Measurements from ENCODE around the gene SREBF1.

The SREBF1 gene

GRCh38 chr17:17859909-17860765 is 23.4 kb upstream of the SREBF1 start:
- DNase-seq (ENCODE audit: low spot score) = peak; percentile 82
- in situ Hi-C loops (cut with MboI; ENCODE audit: low pct_unique_long_range_greater_than_20kb, low sequenced_read_pairs, unreplicated experiment) = loop anchor here (10.0 kb wide), 1 partner anchor 185 kb away; no protein-coding TSS in a partner anchor
- TF ChIP-seq CTCF (IDR thresholded peaks at IDR 0.05; ENCODE audit: extremely low read depth, insufficient read depth, missing control alignments) = peak; percentile 99

DNA sequence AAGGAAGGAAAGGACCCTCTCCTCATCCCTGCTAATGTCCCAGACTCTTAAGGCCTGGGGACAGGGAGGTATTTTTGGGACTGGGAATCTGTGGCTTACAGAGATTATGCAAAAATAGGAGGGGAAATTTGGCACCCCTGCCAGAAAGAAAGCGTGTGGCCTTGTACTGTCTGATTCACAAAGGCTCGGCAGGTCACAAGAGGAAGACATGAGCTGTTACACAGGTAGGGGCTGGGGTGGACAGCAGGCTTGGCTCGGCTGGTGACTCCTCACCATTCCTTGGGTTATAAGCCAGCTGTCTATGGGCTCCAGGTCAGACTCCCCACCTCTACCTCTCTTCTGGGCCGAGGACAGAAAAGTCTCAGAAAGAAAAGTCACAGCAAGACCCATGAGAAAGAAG is 20.7 kb upstream of the SREBF1 start:
- DNase-seq (ENCODE audit: low spot score) = no peak
- no peak for TF ChIP-seq CTCF (IDR thresholded peaks at IDR 0.05; ENCODE audit: extremely low read depth, insufficient read depth, missing control alignments)
- in situ Hi-C loops (cut with MboI; ENCODE audit: low pct_unique_long_range_greater_than_20kb, low sequenced_read_pairs, unreplicated experiment) = no loop called here

DNA sequence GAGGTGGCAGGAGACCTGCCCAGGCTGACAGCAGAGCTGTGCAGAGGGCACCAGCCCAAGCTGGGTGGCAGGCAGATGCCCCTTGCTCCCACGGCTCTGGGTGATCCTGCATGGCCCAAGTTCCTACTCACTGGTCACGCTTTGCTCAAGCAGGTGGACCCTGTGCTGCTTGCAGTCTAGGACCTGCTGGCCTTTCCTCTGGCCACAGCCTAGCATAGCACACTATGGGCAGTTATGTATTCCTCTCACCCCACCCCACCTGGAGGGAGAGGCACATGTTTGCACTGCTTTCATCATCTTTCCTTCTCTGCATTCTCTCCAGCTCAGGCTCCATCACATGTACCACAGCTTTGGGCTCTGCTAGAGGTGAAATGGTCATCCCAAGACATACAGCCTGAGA is 19.6 kb upstream of the SREBF1 start:
- no peak for TF ChIP-seq CTCF (IDR thresholded peaks at IDR 0.05; ENCODE audit: extremely low read depth, insufficient read depth, missing control alignments)
- in situ Hi-C loops (cut with MboI; ENCODE audit: low pct_unique_long_range_greater_than_20kb, low sequenced_read_pairs, unreplicated experiment) = no loop called here

GRCh38 chr17:17855976-17856375 is 19.2 kb upstream of the SREBF1 start:
- no peak for DNase-seq (ENCODE audit: low spot score)
- in situ Hi-C loops (cut with MboI; ENCODE audit: low pct_unique_long_range_greater_than_20kb, low sequenced_read_pairs, unreplicated experiment) = no loop called here
- TF ChIP-seq CTCF (IDR thresholded peaks at IDR 0.05; ENCODE audit: extremely low read depth, insufficient read depth, missing control alignments) = no peak

More for the DNA sequence above, 19.6 kb upstream of the SREBF1 start:
- DNase-seq (ENCODE audit: low spot score) = no peak

- no peak for DNase-seq (ENCODE audit: low spot score)
- in situ Hi-C loops (cut with MboI; ENCODE audit: low pct_unique_long_range_greater_than_20kb, low sequenced_read_pairs, unreplicated experiment) = no loop called here
- no peak for TF ChIP-seq CTCF (IDR thresholded peaks at IDR 0.05; ENCODE audit: extremely low read depth, insufficient read depth, missing control alignments)
Observed at GRCh38 chr17:17853811-17854447, 17.1 kb upstream of the SREBF1 start.

GRCh38 chr17:17852930-17853329 is 16.1 kb upstream of the SREBF1 start:
- in situ Hi-C loops (cut with MboI; ENCODE audit: low pct_unique_long_range_greater_than_20kb, low sequenced_read_pairs, unreplicated experiment) = no loop called here

More at GRCh38 chr17:17852930-17853329, 16.1 kb upstream of the SREBF1 start:
- no peak for DNase-seq (ENCODE audit: low spot score)
- TF ChIP-seq CTCF (IDR thresholded peaks at IDR 0.05; ENCODE audit: extremely low read depth, insufficient read depth, missing control alignments) = no peak
